Measurements from ENCODE around the gene RNPEPL1. TPM values are rescaled to one million over a fixed set of nuclear protein-coding genes. Genes with fewer than 3 reads are reported as not detected.

Gene RNPEPL1
- total RNA-seq, 1 experiment from 2014 or later, result 101 TPM

- Histone ChIP-seq H3K27ac (no peak overlapping the region), H3F3A (ENCODE audit: insufficient read depth, low read depth) (no peaks in the 10 kb centered on the region), H3K27me3 (ENCODE audit: insufficient read depth, low read depth) (peaks cover 41% of the 10 kb centered on the region), H3K4me2 (no peak overlapping the region), H2AFZ (no peak overlapping the region), H3K36me3 (ENCODE audit: low read depth) (no peaks in the 10 kb centered on the region), H3K79me2 (ENCODE audit: low read depth) (no peaks in the 10 kb centered on the region), H3K4me1 (replicated peaks; ENCODE audit: insufficient read depth) (no peaks in the 10 kb centered on the region), H3K4me3 (no peak overlapping the region), H4K20me1 (ENCODE audit: insufficient read depth) (no peaks in the 10 kb centered on the region), H3K9me3 (ENCODE audit: insufficient read depth, low read depth) (no peaks in the 10 kb centered on the region), H3K9me2 (ENCODE audit: insufficient read depth) (no peaks in the 10 kb centered on the region)
- ChIA-PET CTCF (interaction anchor here (0.6 kb wide), 1 partner anchor 45 kb away, joined by 3 read pairs; no protein-coding TSS in a partner anchor), POLR2A (ENCODE audit: unreplicated experiment) (no interaction called here)
- no peak for TF ChIP-seq EZH2 (IDR thresholded peaks at IDR 0.05; ENCODE audit: low read depth)
- intact Hi-C loops (cut with micrococcal nuclease; ENCODE audit: unreplicated experiment), result no loop called here
- no peak for DNase-seq
- no TSS peak for BruUV-seq (replicated peaks)
Observed at GRCh38 chr2:240624011-240624949, 56.0 kb downstream of the RNPEPL1 start.

GRCh38 chr2:240624950-240625621, 56.8 kb downstream of the RNPEPL1 start, which contains the start of gene GPR35:
TSS of gene GPR35 (plus strand) at chr2:240625480. CDS start at chr2:240629953, 4,473 bp downstream.
- no peak for DNase-seq
- ChIA-PET POLR2A (ENCODE audit: unreplicated experiment) (no interaction called here), CTCF (no interaction called here)
- Histone ChIP-seq H3K9me2 (ENCODE audit: insufficient read depth) (no peaks in the 10 kb centered on the region), H3F3A (ENCODE audit: insufficient read depth, low read depth) (no peaks in the 10 kb centered on the region), H3K4me1 (replicated peaks; ENCODE audit: insufficient read depth) (no peaks in the 10 kb centered on the region), H3K79me2 (ENCODE audit: low read depth) (no peaks in the 10 kb centered on the region), H3K27ac (no peak within 1 kb of the TSS), H3K27me3 (ENCODE audit: insufficient read depth, low read depth) (peaks cover 43% of the 10 kb centered on the region), H3K4me3 (no peak within 1 kb of the TSS), H3K36me3 (ENCODE audit: low read depth) (no peaks in the 10 kb centered on the region), H3K9me3 (ENCODE audit: insufficient read depth, low read depth) (no peaks in the 10 kb centered on the region), H2AFZ (no peak within 1 kb of the TSS), H4K20me1 (ENCODE audit: insufficient read depth) (no peaks in the 10 kb centered on the region), H3K4me2 (no peak within 1 kb of the TSS)
- intact Hi-C loops (cut with micrococcal nuclease; ENCODE audit: unreplicated experiment), result no loop called here
- no TSS peak for BruUV-seq (replicated peaks)
- no peak for TF ChIP-seq CTCF (conservative IDR thresholded peaks at IDR 0.05)
- TF ChIP-seq EZH2 (IDR thresholded peaks at IDR 0.05; ENCODE audit: low read depth), result no peak

GRCh38 chr2:240626531-240627300, 58.4 kb downstream of the RNPEPL1 start:
- no TSS peak for BruUV-seq (replicated peaks)
- H3K4me2 ChIP-seq, result no peak overlapping the region
- TF ChIP-seq CTCF (conservative IDR thresholded peaks at IDR 0.05) (no peak), EZH2 (IDR thresholded peaks at IDR 0.05; ENCODE audit: low read depth) (no peak)
- no peaks in the 10 kb centered on the region for H3K4me1 ChIP-seq (replicated peaks; ENCODE audit: insufficient read depth)
- CTCF ChIA-PET, result no interaction called here
- POLR2A ChIA-PET (ENCODE audit: unreplicated experiment), result no interaction called here
- no peaks in the 10 kb centered on the region for H3K79me2 ChIP-seq (ENCODE audit: low read depth)
- H3K27me3 ChIP-seq (ENCODE audit: insufficient read depth, low read depth), result peaks cover 45% of the 10 kb centered on the region
- H3F3A ChIP-seq (ENCODE audit: insufficient read depth, low read depth), result no peaks in the 10 kb centered on the region
- H2AFZ ChIP-seq, result no peak overlapping the region
- H3K9me2 ChIP-seq (ENCODE audit: insufficient read depth), result no peaks in the 10 kb centered on the region
- no peaks in the 10 kb centered on the region for H3K36me3 ChIP-seq (ENCODE audit: low read depth)
- no peak overlapping the region for H3K27ac ChIP-seq
- H4K20me1 ChIP-seq (ENCODE audit: insufficient read depth), result no peaks in the 10 kb centered on the region
- DNase-seq, result no peak
- no peaks in the 10 kb centered on the region for H3K9me3 ChIP-seq (ENCODE audit: insufficient read depth, low read depth)
- intact Hi-C loops (cut with micrococcal nuclease; ENCODE audit: unreplicated experiment), result no loop called here
- H3K4me3 ChIP-seq, result no peak overlapping the region
